HepG2 (cell line): ENCODE data around the gene ORC1. TPM values are rescaled to one million over a fixed set of nuclear protein-coding genes. Genes with fewer than 3 reads are reported as not detected.

Experiments
- IKZF4 ChIP-seq: sonication (generic); formaldehyde crosslinking; IDR thresholded peaks from 2 replicates; pipeline ENCODE4 v1.5.1; 2020; ENCODE audit warnings: borderline replicate concordance, mild to moderate bottlenecking, low read depth, missing genetic modification reagents; ENCODE audit errors: not compliant biosample characterization
- KLF12 ChIP-seq: sonication (generic); formaldehyde crosslinking; IDR thresholded peaks from 2 replicates; pipeline ENCODE4 v1.4.0; 2020; ENCODE audit warnings: missing genetic modification reagents, borderline replicate concordance
- NCOR1 ChIP-seq: fragments of 200-600 bp; sonication (generic); IDR thresholded peaks from 2 replicates; pipeline ENCODE4 v1.7.0; 2017; ENCODE audit warnings: antibody characterized with exemption, low read length, borderline replicate concordance
- NR1H2 ChIP-seq: sonication (generic); formaldehyde crosslinking; IDR thresholded peaks from 2 replicates; pipeline ENCODE4 v1.8.1; 2022; ENCODE audit warnings: low read depth, missing genetic modification reagents, borderline replicate concordance
- SAFB2 ChIP-seq: sonication (generic); formaldehyde crosslinking; IDR thresholded peaks from 2 replicates; pipeline ENCODE4 v1.5.1; 2020; ENCODE audit warnings: missing genetic modification reagents, low read depth, mild to moderate bottlenecking, borderline replicate concordance
- SRF ChIP-seq: IDR thresholded peaks from 2 replicates; pipeline ENCODE4 v1.6.1; 2011; ENCODE audit warnings: mild to moderate bottlenecking, low read depth, low read length, moderate library complexity
- ZNF253 ChIP-seq: sonication (generic); formaldehyde crosslinking; IDR thresholded peaks from 2 replicates; pipeline ENCODE4 v1.8.0; 2022; ENCODE audit warnings: mild to moderate bottlenecking, missing genetic modification reagents, borderline replicate concordance
- ZNF256 ChIP-seq: sonication (generic); formaldehyde crosslinking; conservative IDR thresholded peaks from 2 replicates; pipeline ENCODE4 v1.4.0; 2020; ENCODE audit warnings: missing genetic modification reagents
- ZNF510 ChIP-seq: sonication (generic); formaldehyde crosslinking; IDR thresholded peaks from 2 replicates; pipeline ENCODE4 v1.4.0; 2020; ENCODE audit warnings: low read depth, mild to moderate bottlenecking, missing genetic modification reagents
- ZNF747 ChIP-seq: sonication (generic); formaldehyde crosslinking; IDR thresholded peaks from 2 replicates; pipeline ENCODE4 v1.8.1; 2023; ENCODE audit warnings: missing genetic modification reagents, mild to moderate bottlenecking, borderline replicate concordance
- ZNF792 ChIP-seq: IDR thresholded peaks from 2 replicates; pipeline ENCODE4 v1.6.1; 2016
- ZSCAN31 ChIP-seq: sonication (generic); formaldehyde crosslinking; IDR thresholded peaks from 2 replicates; pipeline ENCODE4 v1.5.0; 2020; ENCODE audit warnings: low read depth, mild to moderate bottlenecking, missing genetic modification reagents
- polyA plus RNA-seq, 8 experiments: library from polyadenylated mRNA; depleted of rRNA in 3 of 8; stranded (reverse) in 7 of 8; unstranded in 1 of 8; fragments of >200 nt; fragmentation: Illumina TruSeq in 4 of 8; extraction: Trizol in 4 of 8; gene quantifications; 2 replicates each; pipeline versions ENCODE4 v1.2.1 to v1.2.3, GENCODE V29; 2011 to 2016; ENCODE audit warnings: low read depth in 4 of 8, missing spikeins in 1 of 8, mixed read lengths in 1 of 8; ENCODE audit not compliant: insufficient read depth in 1 of 8
- total RNA-seq, 5 experiments: library from RNA; depleted of rRNA; stranded (reverse); fragments of >200 nt; fragmentation: Illumina TruSeq; extraction: Trizol; gene quantifications; 2 replicates each; pipeline ENCODE4 v1.2.3, GENCODE V29; 2016; ENCODE audit warnings: low read depth in 1 of 5
- TF ChIP-seq, protein P1 (sequence below): sonication (generic); formaldehyde crosslinking; conservative IDR thresholded peaks from 2 replicates; pipeline ENCODE4 v1.4.0; 2020; ENCODE audit warnings: missing genetic modification reagents
- TF ChIP-seq, protein P2 (sequence below): sonication (generic); formaldehyde crosslinking; IDR thresholded peaks from 2 replicates; pipeline ENCODE4 v1.4.0; 2020; ENCODE audit warnings: missing genetic modification reagents, borderline replicate concordance
- TF ChIP-seq, protein P3 (sequence below): sonication (generic); formaldehyde crosslinking; IDR thresholded peaks from 2 replicates; pipeline ENCODE4 v1.8.1; 2023; ENCODE audit warnings: missing genetic modification reagents, mild to moderate bottlenecking, borderline replicate concordance
- TF ChIP-seq, protein P4 (sequence below), 2 experiments: sonication (generic) in 1 of 2; formaldehyde crosslinking in 1 of 2; IDR thresholded peaks; 2 replicates each; pipeline versions ENCODE4 v1.4.0 to v1.6.1; 2016 to 2020; ENCODE audit warnings: borderline replicate concordance in 1 of 2, low read depth in 1 of 2, mild to moderate bottlenecking in 1 of 2, missing genetic modification reagents in 1 of 2
- TF ChIP-seq, protein P5 (sequence below): IDR thresholded peaks from 2 replicates; pipeline ENCODE4 v1.6.1; 2016; ENCODE audit warnings: low read depth

Gene ORC1
- total and polyA plus RNA-seq, 2 of the 13 experiments (the other 11 are each of a cell fraction or from before 2014, with no cell fraction given), result 7.0 to 23.5 TPM

DNA sequence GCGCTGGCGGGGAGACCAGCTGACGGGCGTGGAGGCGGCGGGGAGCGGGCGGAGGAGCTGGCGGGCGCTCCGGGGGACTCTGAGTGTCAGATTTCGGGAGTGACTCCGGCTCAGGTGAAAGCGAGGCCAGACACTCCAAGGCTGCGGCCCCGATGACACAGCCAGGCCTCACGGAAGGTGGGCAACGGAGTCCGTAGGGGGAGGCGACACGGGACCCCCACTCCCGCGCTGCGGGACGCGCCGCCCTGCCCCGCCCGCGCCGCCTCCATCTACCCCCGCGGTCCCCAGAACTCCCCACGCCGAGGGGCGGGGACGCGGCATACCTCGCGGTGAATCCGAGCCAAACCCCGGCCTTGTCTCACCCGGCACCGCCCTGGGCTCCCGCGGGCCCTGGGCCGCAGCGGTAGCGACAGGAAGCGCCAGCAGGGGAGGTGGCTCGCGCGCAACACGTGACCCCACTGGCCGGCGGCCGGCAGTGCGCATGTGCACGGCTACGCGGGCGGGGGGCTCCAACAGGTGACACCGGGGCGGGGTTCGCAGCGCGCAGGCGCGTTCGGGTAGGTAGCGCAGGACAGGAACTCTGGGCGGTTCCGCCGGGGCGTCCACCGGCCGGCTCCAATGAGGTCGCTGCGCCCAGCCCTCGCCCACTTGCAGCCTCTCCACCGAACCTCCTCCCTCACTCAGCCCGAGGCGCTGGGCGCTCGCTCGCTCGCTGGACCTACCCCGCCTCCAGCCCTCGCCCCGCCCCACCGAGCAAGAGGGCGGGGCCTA, 38.3 kb downstream of the ORC1 start, which contains the start of gene CC2D1B (continued):
- TF ChIP-seq, protein P1, sequence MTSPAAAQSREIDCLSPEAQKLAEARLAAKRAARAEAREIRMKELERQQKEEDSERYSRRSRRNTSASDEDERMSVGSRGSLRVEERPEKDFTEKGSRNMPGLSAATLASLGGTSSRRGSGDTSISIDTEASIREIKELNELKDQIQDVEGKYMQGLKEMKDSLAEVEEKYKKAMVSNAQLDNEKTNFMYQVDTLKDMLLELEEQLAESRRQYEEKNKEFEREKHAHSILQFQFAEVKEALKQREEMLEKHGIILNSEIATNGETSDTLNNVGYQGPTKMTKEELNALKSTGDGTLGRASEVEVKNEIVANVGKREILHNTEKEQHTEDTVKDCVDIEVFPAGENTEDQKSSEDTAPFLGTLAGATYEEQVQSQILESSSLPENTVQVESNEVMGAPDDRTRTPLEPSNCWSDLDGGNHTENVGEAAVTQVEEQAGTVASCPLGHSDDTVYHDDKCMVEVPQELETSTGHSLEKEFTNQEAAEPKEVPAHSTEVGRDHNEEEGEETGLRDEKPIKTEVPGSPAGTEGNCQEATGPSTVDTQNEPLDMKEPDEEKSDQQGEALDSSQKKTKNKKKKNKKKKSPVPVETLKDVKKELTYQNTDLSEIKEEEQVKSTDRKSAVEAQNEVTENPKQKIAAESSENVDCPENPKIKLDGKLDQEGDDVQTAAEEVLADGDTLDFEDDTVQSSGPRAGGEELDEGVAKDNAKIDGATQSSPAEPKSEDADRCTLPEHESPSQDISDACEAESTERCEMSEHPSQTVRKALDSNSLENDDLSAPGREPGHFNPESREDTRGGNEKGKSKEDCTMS (CRISPR knock-in tag), result no peak
- TF ChIP-seq, protein P2, sequence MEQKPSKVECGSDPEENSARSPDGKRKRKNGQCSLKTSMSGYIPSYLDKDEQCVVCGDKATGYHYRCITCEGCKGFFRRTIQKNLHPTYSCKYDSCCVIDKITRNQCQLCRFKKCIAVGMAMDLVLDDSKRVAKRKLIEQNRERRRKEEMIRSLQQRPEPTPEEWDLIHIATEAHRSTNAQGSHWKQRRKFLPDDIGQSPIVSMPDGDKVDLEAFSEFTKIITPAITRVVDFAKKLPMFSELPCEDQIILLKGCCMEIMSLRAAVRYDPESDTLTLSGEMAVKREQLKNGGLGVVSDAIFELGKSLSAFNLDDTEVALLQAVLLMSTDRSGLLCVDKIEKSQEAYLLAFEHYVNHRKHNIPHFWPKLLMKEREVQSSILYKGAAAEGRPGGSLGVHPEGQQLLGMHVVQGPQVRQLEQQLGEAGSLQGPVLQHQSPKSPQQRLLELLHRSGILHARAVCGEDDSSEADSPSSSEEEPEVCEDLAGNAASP (CRISPR knock-in tag), result peak; percentile 31
- TF ChIP-seq ZNF510 (CRISPR knock-in tag) (no peak; the same call in 1 of the 2 replicates), SAFB2 (CRISPR knock-in tag) (peak; percentile 72; the same call in 1 of the 2 replicates), ZNF253 (CRISPR knock-in tag) (no peak), SRF (no peak), ZNF747 (no peak), NR1H2 (CRISPR knock-in tag) (0 out of 2 replicates have a peak, but pooled peaks have one; percentile 11), IKZF4 (no peak), ZNF256 (CRISPR knock-in tag) (peak; percentile 77; the same call in 1 of the 2 replicates), ZSCAN31 (CRISPR knock-in tag) (peak; percentile 75; the same call in 1 of the 2 replicates), ZNF792 (CRISPR knock-in tag) (no peak), KLF12 (CRISPR knock-in tag) (peak; percentile 74; the same call in 1 of the 2 replicates), NCOR1 (no peak)
- TF ChIP-seq, protein P3, sequence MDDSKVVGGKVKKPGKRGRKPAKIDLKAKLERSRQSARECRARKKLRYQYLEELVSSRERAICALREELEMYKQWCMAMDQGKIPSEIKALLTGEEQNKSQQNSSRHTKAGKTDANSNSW (CRISPR knock-in tag), result 0 out of 2 replicates have a peak, but pooled peaks have one; percentile 11
- TF ChIP-seq, protein P4, sequence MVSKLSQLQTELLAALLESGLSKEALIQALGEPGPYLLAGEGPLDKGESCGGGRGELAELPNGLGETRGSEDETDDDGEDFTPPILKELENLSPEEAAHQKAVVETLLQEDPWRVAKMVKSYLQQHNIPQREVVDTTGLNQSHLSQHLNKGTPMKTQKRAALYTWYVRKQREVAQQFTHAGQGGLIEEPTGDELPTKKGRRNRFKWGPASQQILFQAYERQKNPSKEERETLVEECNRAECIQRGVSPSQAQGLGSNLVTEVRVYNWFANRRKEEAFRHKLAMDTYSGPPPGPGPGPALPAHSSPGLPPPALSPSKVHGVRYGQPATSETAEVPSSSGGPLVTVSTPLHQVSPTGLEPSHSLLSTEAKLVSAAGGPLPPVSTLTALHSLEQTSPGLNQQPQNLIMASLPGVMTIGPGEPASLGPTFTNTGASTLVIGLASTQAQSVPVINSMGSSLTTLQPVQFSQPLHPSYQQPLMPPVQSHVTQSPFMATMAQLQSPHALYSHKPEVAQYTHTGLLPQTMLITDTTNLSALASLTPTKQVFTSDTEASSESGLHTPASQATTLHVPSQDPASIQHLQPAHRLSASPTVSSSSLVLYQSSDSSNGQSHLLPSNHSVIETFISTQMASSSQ (IDR thresholded peaks at IDR 0.05; ENCODE audit: low read depth), result no peak
- TF ChIP-seq, protein P4 (CRISPR knock-in tag; IDR thresholded peaks at IDR 0.05; ENCODE audit: borderline replicate concordance), result peak; percentile 62; the same call in 1 of the 2 replicates
- TF ChIP-seq, protein P5, sequence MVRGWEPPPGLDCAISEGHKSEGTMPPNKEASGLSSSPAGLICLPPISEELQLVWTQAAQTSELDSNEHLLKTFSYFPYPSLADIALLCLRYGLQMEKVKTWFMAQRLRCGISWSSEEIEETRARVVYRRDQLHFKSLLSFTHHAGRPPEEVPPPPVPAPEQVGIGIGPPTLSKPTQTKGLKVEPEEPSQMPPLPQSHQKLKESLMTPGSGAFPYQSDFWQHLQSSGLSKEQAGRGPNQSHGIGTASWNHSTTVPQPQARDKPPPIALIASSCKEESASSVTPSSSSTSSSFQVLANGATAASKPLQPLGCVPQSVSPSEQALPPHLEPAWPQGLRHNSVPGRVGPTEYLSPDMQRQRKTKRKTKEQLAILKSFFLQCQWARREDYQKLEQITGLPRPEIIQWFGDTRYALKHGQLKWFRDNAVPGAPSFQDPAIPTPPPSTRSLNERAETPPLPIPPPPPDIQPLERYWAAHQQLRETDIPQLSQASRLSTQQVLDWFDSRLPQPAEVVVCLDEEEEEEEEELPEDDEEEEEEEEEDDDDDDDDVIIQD (CRISPR knock-in tag), result peak; percentile 92; the same call in 1 of the 2 replicates
